Umbilical cord (tissue), 2 donors: ENCODE data around the gene TUBB2B. TPM values are rescaled to one million over a fixed set of nuclear protein-coding genes. Genes with fewer than 3 reads are reported as not detected.
"Not testable (repeated sequence)": the region's sequence is repeated elsewhere in the genome, so short reads cannot be mapped to it uniquely, and the experiment has no call there.

ENCODE experiments used
- DNase-seq: peaks from one replicate; pipeline ENCODE4 v3.0.0-alpha.2; 2015; ENCODE audit warnings: low spot score
- total RNA-seq: library from RNA; depleted of rRNA; stranded (reverse); fragments of >200 nt; gene quantifications from one replicate; pipeline ENCODE4 v1.2.3, GENCODE V29; 2014; ENCODE audit warnings: low replicate concordance; ENCODE audit not compliant: insufficient read depth

Gene TUBB2B
- total RNA-seq, 1 donor from 2014 or later: 73.4 TPM

- peak; percentile 91 for DNase-seq
These were observed 31.5 kb upstream of the TUBB2B start, which contains the start of gene PSMG4 for GRCh38 chr6:3258720-3259490. PSMG4 (plus strand) TSS chr6:3258947; CDS start chr6:3259023, 76 bp downstream.

GRCh38 chr6:3258201-3258600 lies 30.7 kb upstream of the TUBB2B start:
- no peak for DNase-seq

GRCh38 chr6:3253597-3253961 lies 26.1 kb upstream of the TUBB2B start:
- DNase-seq: no peak

GRCh38 chr6:3252861-3253596 lies 25.6 kb upstream of the TUBB2B start:
- DNase-seq: no peak

- DNase-seq: no peak
These were observed 24.9 kb upstream of the TUBB2B start for GRCh38 chr6:3252369-3252768.

GRCh38 chr6:3251462-3252314 lies 24.2 kb upstream of the TUBB2B start:
- peak; percentile 89 for DNase-seq

- DNase-seq: peak; percentile 69
These were observed 22.8 kb upstream of the TUBB2B start for GRCh38 chr6:3250231-3250675.

- no peak for DNase-seq
These were observed 22.4 kb upstream of the TUBB2B start for GRCh38 chr6:3249821-3250220.

- peak; percentile 79 for DNase-seq
These were observed 20.0 kb upstream of the TUBB2B start for GRCh38 chr6:3247255-3248146.

GRCh38 chr6:3245216-3245615 lies 17.8 kb upstream of the TUBB2B start:
- no peak for DNase-seq

GRCh38 chr6:3244832-3245161 lies 17.3 kb upstream of the TUBB2B start:
- not testable (repeated sequence) for DNase-seq

GRCh38 chr6:3244003-3244831 lies 16.8 kb upstream of the TUBB2B start:
- DNase-seq: no peak

GRCh38 chr6:3242768-3243167 lies 15.3 kb upstream of the TUBB2B start:
- DNase-seq: no peak

GRCh38 chr6:3241745-3242144 lies 14.3 kb upstream of the TUBB2B start:
- DNase-seq: not testable (repeated sequence)

GRCh38 chr6:3240595-3240994 lies 13.1 kb upstream of the TUBB2B start:
- no peak for DNase-seq

- DNase-seq: no peak
These were observed 11.8 kb upstream of the TUBB2B start for GRCh38 chr6:3239110-3239830.

- peak; percentile 44 for DNase-seq
These were observed 10.6 kb upstream of the TUBB2B start for GRCh38 chr6:3237761-3238662.

GRCh38 chr6:3236005-3236404 lies 8.6 kb upstream of the TUBB2B start:
- no peak for DNase-seq
